ENCODE data around the gene IVNS1ABP. TPM values are rescaled to one million over a fixed set of nuclear protein-coding genes. Genes with fewer than 3 reads are reported as not detected.

The IVNS1ABP gene
- total RNA-seq, 4 donors from 2014 or later: 50.5 to 174 (median 133) TPM

DNA sequence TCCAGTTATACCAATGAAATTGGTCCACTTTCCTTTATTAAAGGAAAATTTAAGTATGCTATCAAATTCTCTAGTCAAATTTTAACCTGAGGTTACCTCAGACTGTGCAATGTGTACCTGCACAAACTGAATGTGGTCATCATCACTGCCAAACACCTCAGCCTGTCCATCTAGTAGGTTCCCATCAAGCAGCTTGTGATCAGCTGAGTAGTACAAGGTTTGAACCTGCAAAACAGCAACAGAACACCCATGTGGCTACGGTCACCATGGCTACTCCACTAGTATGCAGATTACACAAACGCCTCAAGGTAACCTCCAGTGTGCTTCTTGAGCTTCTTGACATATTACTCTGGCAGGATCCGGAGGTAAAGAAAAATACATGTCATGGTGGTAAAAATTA is 11.6 kb downstream of the IVNS1ABP start:
- in situ Hi-C loops (cut with MboI; ENCODE audit: low pct_ligation_motif_present in 1 of 4, low pct_unique_long_range_greater_than_20kb in 1 of 4, low sequenced_read_pairs in 3 of 4) (no loop called here), intact Hi-C loops (cut with DNase I; ENCODE audit: low total_unique reads) (no loop called here)
- no peak for DNase-seq
- WGBS, 2 donors (ENCODE audit: low coverage in 1 of 2): 96 to 100% methylated on average over 2 to 3 of the region's 3 CpGs
- H3K36me3 ChIP-seq: peaks cover 0 to 81% (median 39%) of the 10 kb centered on the region in 4 donors
- H3K4me1 ChIP-seq: peaks cover 0 to 6% (median 0%) of the 10 kb centered on the region in 4 donors
- no peak overlapping the region for H3K27ac ChIP-seq
- no peaks in the 10 kb centered on the region for H3K9me3 ChIP-seq
- TF ChIP-seq POLR2AphosphoS5 (IDR thresholded peaks at IDR 0.05) (no peak), POLR2A (IDR thresholded peaks at IDR 0.05) (no peak), EP300 (IDR thresholded peaks at IDR 0.05; ENCODE audit: low read depth) (no peak)
- TF ChIP-seq, protein P1, sequence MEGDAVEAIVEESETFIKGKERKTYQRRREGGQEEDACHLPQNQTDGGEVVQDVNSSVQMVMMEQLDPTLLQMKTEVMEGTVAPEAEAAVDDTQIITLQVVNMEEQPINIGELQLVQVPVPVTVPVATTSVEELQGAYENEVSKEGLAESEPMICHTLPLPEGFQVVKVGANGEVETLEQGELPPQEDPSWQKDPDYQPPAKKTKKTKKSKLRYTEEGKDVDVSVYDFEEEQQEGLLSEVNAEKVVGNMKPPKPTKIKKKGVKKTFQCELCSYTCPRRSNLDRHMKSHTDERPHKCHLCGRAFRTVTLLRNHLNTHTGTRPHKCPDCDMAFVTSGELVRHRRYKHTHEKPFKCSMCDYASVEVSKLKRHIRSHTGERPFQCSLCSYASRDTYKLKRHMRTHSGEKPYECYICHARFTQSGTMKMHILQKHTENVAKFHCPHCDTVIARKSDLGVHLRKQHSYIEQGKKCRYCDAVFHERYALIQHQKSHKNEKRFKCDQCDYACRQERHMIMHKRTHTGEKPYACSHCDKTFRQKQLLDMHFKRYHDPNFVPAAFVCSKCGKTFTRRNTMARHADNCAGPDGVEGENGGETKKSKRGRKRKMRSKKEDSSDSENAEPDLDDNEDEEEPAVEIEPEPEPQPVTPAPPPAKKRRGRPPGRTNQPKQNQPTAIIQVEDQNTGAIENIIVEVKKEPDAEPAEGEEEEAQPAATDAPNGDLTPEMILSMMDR (IDR thresholded peaks at IDR 0.05): no peak
- no peaks in the 10 kb centered on the region for H3K27me3 ChIP-seq
- no peak overlapping the region for H3K4me3 ChIP-seq

DNA sequence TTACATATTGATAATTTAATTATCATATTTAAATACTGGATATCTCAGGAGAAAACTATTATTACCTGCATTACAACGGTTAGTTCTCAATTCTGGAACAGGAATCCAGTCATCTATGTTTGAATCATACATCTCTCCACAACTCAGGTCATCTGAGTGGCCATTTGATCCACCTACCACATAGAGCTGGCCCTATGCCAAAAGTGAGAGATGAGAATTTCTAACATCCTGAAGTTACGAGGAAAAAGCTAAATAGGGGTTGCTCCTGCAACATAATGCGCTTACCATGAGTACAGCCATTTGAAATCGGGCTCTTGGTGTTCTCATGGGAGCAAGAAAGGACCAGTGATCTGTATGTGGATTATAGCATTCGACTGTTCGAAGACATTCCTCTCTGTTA is 16.9 kb downstream of the IVNS1ABP start:
- H3K27ac ChIP-seq: no peak overlapping the region
- H3K27me3 ChIP-seq: no peaks in the 10 kb centered on the region
- TF ChIP-seq EP300 (IDR thresholded peaks at IDR 0.05; ENCODE audit: low read depth) (no peak), POLR2AphosphoS5 (IDR thresholded peaks at IDR 0.05) (no peak), POLR2A (IDR thresholded peaks at IDR 0.05) (no peak)
- TF ChIP-seq, protein P1 (IDR thresholded peaks at IDR 0.05): no peak
- peaks cover 0 to 90% (median 38%) of the 10 kb centered on the region in 4 donors for H3K36me3 ChIP-seq
- no peak overlapping the region for H3K4me3 ChIP-seq
- no peaks in the 10 kb centered on the region for H3K9me3 ChIP-seq
- WGBS, 2 donors (ENCODE audit: low coverage in 1 of 2): 93 to 98% methylated on average over 6 of the region's 6 CpGs
- no peaks in the 10 kb centered on the region for H3K4me1 ChIP-seq
- intact Hi-C loops (cut with DNase I; ENCODE audit: low total_unique reads): no loop called here
- DNase-seq: no peak
- in situ Hi-C loops (cut with MboI; ENCODE audit: low pct_ligation_motif_present in 1 of 4, low pct_unique_long_range_greater_than_20kb in 1 of 4, low sequenced_read_pairs in 3 of 4): no loop called here

DNA sequence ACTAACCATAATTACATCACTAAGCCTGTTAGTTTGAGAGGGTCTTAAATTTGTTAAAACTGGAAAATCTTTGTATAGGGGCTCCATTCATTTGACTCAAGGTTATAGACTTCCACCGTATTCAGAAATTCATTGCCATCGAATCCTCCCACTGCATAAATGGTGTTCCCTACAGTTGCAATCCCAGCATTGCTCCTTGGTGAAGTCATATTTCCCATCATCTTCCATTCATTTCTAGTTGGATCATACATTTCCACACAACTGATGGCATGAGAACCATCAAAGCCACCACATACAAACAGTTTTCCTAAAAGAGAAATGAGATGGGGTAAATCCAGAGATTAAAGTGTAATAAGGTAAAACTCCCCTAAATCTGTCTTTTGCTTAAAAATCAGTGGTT is 19.1 kb downstream of the IVNS1ABP start:
- Histone ChIP-seq H3K27me3 (no peaks in the 10 kb centered on the region), H3K36me3 (peaks cover 0 to 70% (median 32%) of the 10 kb centered on the region in 4 donors), H3K4me3 (no peak overlapping the region), H3K9me3 (no peaks in the 10 kb centered on the region), H3K4me1 (no peaks in the 10 kb centered on the region), H3K27ac (no peak overlapping the region)
- DNase-seq: no peak
- intact Hi-C loops (cut with DNase I; ENCODE audit: low total_unique reads) (no loop called here), in situ Hi-C loops (cut with MboI; ENCODE audit: low pct_ligation_motif_present in 1 of 4, low pct_unique_long_range_greater_than_20kb in 1 of 4, low sequenced_read_pairs in 3 of 4) (no loop called here)
- WGBS, 2 donors (ENCODE audit: low coverage in 1 of 2): 80 to 100% methylated on average over 1 to 2 of the region's 2 CpGs
- TF ChIP-seq EP300 (IDR thresholded peaks at IDR 0.05; ENCODE audit: low read depth): no peak
- TF ChIP-seq, protein P1 (IDR thresholded peaks at IDR 0.05): no peak
- no peak for TF ChIP-seq POLR2A (IDR thresholded peaks at IDR 0.05)
- no peak for TF ChIP-seq POLR2AphosphoS5 (IDR thresholded peaks at IDR 0.05)

DNA sequence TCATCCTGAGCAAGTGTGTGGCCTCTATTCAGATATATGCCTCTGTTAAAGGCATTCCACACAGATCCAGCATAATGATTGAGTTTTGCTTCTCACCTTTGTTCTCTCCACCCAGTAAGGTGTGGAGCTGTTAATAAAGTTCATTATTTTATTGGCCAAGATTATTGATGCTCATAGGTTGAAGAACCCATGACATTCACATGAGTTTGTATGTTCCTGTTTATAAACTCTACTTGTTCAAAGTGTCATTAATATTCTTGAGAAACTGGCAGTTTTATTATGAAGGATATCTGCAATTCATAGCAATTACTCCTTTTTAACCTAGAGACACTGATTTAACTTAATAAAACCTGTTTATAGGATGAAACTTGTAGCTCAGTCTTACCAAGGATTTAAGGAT is 22.0 kb downstream of the IVNS1ABP start:
- Histone ChIP-seq H3K4me1 (peaks cover 0 to 17% (median 0%) of the 10 kb centered on the region in 4 donors), H3K36me3 (peaks cover 0 to 48% (median 22%) of the 10 kb centered on the region in 4 donors), H3K27me3 (no peaks in the 10 kb centered on the region), H3K9me3 (no peaks in the 10 kb centered on the region), H3K27ac (no peak overlapping the region), H3K4me3 (no peak overlapping the region)
- intact Hi-C loops (cut with DNase I; ENCODE audit: low total_unique reads) (no loop called here), in situ Hi-C loops (cut with MboI; ENCODE audit: low pct_ligation_motif_present in 1 of 4, low pct_unique_long_range_greater_than_20kb in 1 of 4, low sequenced_read_pairs in 3 of 4) (no loop called here)
- TF ChIP-seq POLR2AphosphoS5 (IDR thresholded peaks at IDR 0.05) (no peak), EP300 (IDR thresholded peaks at IDR 0.05; ENCODE audit: low read depth) (no peak)
- TF ChIP-seq, protein P1 (IDR thresholded peaks at IDR 0.05): no peak
- DNase-seq: no peak
